D721Med (cell line): ENCODE data around the gene HDAC11.

Source experiments
- DNase-seq: peaks from one replicate; pipeline ENCODE4 v3.0.0; 2011; ENCODE audit warnings: low spot score; ENCODE audit not compliant: insufficient read length
- FAIRE-seq: peaks from 2 replicates; lab custom pipeline; 2011; peaks lifted over from hg19 to GRCh38; lab: Jason Lieb, UNC
- CTCF ChIP-seq: IDR thresholded peaks from 2 replicates; pipeline ENCODE4 v1.5.1; 2012; ENCODE audit warnings: mild to moderate bottlenecking, control low read depth; ENCODE audit not compliant: insufficient read depth; ENCODE audit errors: missing control alignments

HDAC11 gene

GRCh38 chr3:13512451-13512850 is 32.3 kb downstream of the HDAC11 start:
- TF ChIP-seq CTCF, result no peak
- DNase-seq (no peak), FAIRE-seq (no peak)

- no peak for DNase-seq
- no peak for TF ChIP-seq CTCF
- FAIRE-seq, result no peak
Measured at GRCh38 chr3:13513051-13513912, 33.2 kb downstream of the HDAC11 start.

- no peak for FAIRE-seq
- no peak for TF ChIP-seq CTCF
- DNase-seq, result no peak
Measured at GRCh38 chr3:13513913-13514517, 33.9 kb downstream of the HDAC11 start.

- no peak for DNase-seq
- no peak for TF ChIP-seq CTCF
- FAIRE-seq, result no peak
Measured at GRCh38 chr3:13514639-13515435, 34.7 kb downstream of the HDAC11 start.

- no peak for TF ChIP-seq CTCF
- DNase-seq (no peak), FAIRE-seq (no peak)
Measured at GRCh38 chr3:13515786-13516759, 36.0 kb downstream of the HDAC11 start.

GRCh38 chr3:13516760-13517135 is 36.6 kb downstream of the HDAC11 start:
- no peak for DNase-seq
- FAIRE-seq, result no peak
- TF ChIP-seq CTCF, result no peak
